K562 (cell line): ENCODE results near the gene MMP12.

Source experiments
- CHCHD3 ChIP-seq: fragments of 250-450 bp; sonication (Bioruptor Pico); IDR thresholded peaks from 2 replicates; pipeline ENCODE4 v2.1.2; 2022; ENCODE audit warnings: mild to moderate bottlenecking
- CTCF ChIP-seq, 3 experiments: IDR thresholded peaks in 2 of 3; conservative IDR thresholded peaks in 1 of 3; 2 replicates each; pipeline ENCODE4 v1.5.1; 2011 to 2012; ENCODE audit warnings: low read length in 3 of 3, mild to moderate bottlenecking in 3 of 3, control low read depth in 2 of 3, improper control_type of control experiment in 1 of 3, inconsistent platforms in 1 of 3, low read depth in 1 of 3, mixed read lengths in 1 of 3, moderate library complexity in 1 of 3; ENCODE audit not compliant: insufficient read depth in 2 of 3
- ERF ChIP-seq: fragments of 450-650 bp; formaldehyde crosslinking; IDR thresholded peaks from 2 replicates; pipeline ENCODE4 v1.4.0; 2020; ENCODE audit warnings: mild to moderate bottlenecking, mixed read lengths
- EZH2 ChIP-seq: IDR thresholded peaks from 2 replicates; pipeline ENCODE4 v1.6.1; 2012; ENCODE audit warnings: low read depth, mild to moderate bottlenecking, inconsistent platforms, low read length, borderline replicate concordance
- FOS ChIP-seq: IDR thresholded peaks from 3 replicates; pipeline ENCODE4 v1.6.1; 2011; ENCODE audit not compliant: insufficient read length; ENCODE audit errors: extremely low read depth
- NCOA2 ChIP-seq, 2 experiments: fragments of 450-650 bp; IDR thresholded peaks; 2 replicates each; pipeline ENCODE4 v1.6.1; 2018; ENCODE audit warnings: mild to moderate bottlenecking in 2 of 2, moderate library complexity in 1 of 2; ENCODE audit not compliant: partially characterized antibody in 2 of 2
- ZNF311 ChIP-seq: fragments of 250-450 bp; sonication (Bioruptor Pico); IDR thresholded peaks from 2 replicates; pipeline ENCODE4 v1.4.0; 2020; ENCODE audit warnings: mild to moderate bottlenecking, moderate library complexity
- ZNF699 ChIP-seq: fragments of 250-450 bp; sonication (Bioruptor Pico); IDR thresholded peaks from 2 replicates; pipeline ENCODE4 v1.8.0; 2021; ENCODE audit warnings: mild to moderate bottlenecking, moderate library complexity; ENCODE audit not compliant: insufficient replicate concordance

DNA sequence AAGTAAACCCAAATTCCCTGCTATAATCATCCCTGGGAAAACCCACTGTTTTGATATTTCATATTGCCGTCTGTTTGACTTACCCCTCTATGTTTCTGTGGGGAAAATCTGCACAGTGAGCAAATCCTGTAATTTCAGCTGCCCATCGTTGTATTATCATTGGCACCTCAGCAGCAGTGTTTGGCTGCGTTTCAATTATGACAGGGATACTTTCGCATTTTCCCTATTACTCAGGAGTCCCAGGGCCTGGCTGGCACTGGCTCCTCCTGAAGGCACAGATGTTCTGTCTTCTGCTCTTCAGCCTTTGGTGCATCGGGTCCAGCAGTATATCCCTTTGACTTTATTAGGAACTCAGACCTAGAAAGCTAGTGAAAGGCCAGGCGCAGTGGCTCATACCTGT lies 12.2 kb upstream of the MMP12 start:
- TF ChIP-seq ZNF699 (CRISPR knock-in tag) (no peak), NCOA2 (IDR thresholded peaks at IDR 0.05; ENCODE audit: partially characterized antibody in 2 of 2) (no peak), EZH2 (no peak), ZNF311 (CRISPR knock-in tag) (no peak), CTCF (IDR thresholded peaks at IDR 0.05 in 2 of 3, conservative IDR thresholded peaks at IDR 0.05 in 1 of 3; ENCODE audit: insufficient read depth in 2 of 3, low read depth in 1 of 3, low read length in 3 of 3) (no peak), CHCHD3 (no peak), FOS (no peak), ERF (CRISPR knock-in tag) (no peak)
